Peyer's patch (tissue), 4 donors: Measurements from ENCODE around the gene RWDD3. TPM values are rescaled to one million over a fixed set of nuclear protein-coding genes. Genes with fewer than 3 reads are reported as not detected.

ENCODE experiments used
- DNase-seq, 3 donors: peaks; one replicate each; pipeline ENCODE4 v3.0.0-alpha.2; 2017 to 2019
- H3K27ac ChIP-seq, 4 donors: fragments of 200-600 bp; sonication (generic); one replicate each; pipeline ENCODE4 v1.5.1; 2016 to 2019
- H3K27me3 ChIP-seq, 2 donors: fragments of 200-600 bp; sonication (generic); one replicate each; pipeline ENCODE4 v1.5.1; 2019
- H3K36me3 ChIP-seq, 3 donors: fragments of 200-600 bp; sonication (generic); one replicate each; pipeline ENCODE4 v1.5.1; 2016 to 2019
- H3K4me1 ChIP-seq, 4 donors: fragments of 200-600 bp; sonication (generic); one replicate each; pipeline ENCODE4 v1.5.1; 2016 to 2019
- H3K4me3 ChIP-seq, 4 donors: fragments of 200-600 bp; sonication (generic); 1 replicate in 3 of 4; 2 replicates in 1 of 4; pipeline ENCODE4 v1.5.1; 2016 to 2019; ENCODE audit warnings: mild to moderate bottlenecking in 1 of 4
- H3K9me3 ChIP-seq, 4 donors: fragments of 200-600 bp; sonication (generic); one replicate each; pipeline ENCODE4 v1.5.1; 2016 to 2019; ENCODE audit warnings: mild to moderate bottlenecking in 1 of 4
- POLR2A ChIP-seq, 2 donors: fragments of 450-650 bp; IDR thresholded peaks; one replicate each; pipeline ENCODE4 v1.5.1; 2017; ENCODE audit warnings: antibody characterized with exemption in 2 of 2, mild to moderate bottlenecking in 2 of 2, moderate library complexity in 2 of 2
- total RNA-seq, 4 donors: library from RNA; depleted of rRNA; stranded (reverse); fragments of >200 nt; gene quantifications; one replicate each; pipeline ENCODE4 v1.1.0, GENCODE V29; 2016
- TF ChIP-seq, protein P1 (sequence below), 6 experiments: fragments of 450-650 bp in 4 of 6; fragments of 200-600 bp in 2 of 6; sonication (generic) in 1 of 6; IDR thresholded peaks; one replicate each; pipeline ENCODE4 v1.5.1; 2017 to 2019; ENCODE audit warnings: antibody characterized with exemption in 6 of 6, mild to moderate bottlenecking in 3 of 6, moderate library complexity in 1 of 6

The RWDD3 gene
- total RNA-seq, 4 donors from 2014 or later = 6.7 to 25.6 (median 12.0) TPM

- peaks cover 0 to 5% (median 0%) of the 10 kb centered on the region in 4 donors for H3K4me1 ChIP-seq
- no peak for DNase-seq
Observed at GRCh38 chr1:95236784-95237575, 3.0 kb downstream of the RWDD3 start.

GRCh38 chr1:95237981-95238703 is 4.1 kb downstream of the RWDD3 start:
- no peak for DNase-seq
- H3K4me1 ChIP-seq = peaks cover 0 to 2% (median 0%) of the 10 kb centered on the region in 4 donors
- no peak for TF ChIP-seq POLR2A (IDR thresholded peaks at IDR 0.05)
- TF ChIP-seq, protein P1, sequence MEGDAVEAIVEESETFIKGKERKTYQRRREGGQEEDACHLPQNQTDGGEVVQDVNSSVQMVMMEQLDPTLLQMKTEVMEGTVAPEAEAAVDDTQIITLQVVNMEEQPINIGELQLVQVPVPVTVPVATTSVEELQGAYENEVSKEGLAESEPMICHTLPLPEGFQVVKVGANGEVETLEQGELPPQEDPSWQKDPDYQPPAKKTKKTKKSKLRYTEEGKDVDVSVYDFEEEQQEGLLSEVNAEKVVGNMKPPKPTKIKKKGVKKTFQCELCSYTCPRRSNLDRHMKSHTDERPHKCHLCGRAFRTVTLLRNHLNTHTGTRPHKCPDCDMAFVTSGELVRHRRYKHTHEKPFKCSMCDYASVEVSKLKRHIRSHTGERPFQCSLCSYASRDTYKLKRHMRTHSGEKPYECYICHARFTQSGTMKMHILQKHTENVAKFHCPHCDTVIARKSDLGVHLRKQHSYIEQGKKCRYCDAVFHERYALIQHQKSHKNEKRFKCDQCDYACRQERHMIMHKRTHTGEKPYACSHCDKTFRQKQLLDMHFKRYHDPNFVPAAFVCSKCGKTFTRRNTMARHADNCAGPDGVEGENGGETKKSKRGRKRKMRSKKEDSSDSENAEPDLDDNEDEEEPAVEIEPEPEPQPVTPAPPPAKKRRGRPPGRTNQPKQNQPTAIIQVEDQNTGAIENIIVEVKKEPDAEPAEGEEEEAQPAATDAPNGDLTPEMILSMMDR (IDR thresholded peaks at IDR 0.05) = no peak

More at GRCh38 chr1:95236784-95237575, 3.0 kb downstream of the RWDD3 start:
- peaks cover 0 to 21% (median 0%) of the 10 kb centered on the region in 3 donors for H3K36me3 ChIP-seq
- peaks cover 0 to 1% (median 0%) of the 10 kb centered on the region in 4 donors for H3K9me3 ChIP-seq
- TF ChIP-seq, protein P1 (IDR thresholded peaks at IDR 0.05) = no peak
- no peak for TF ChIP-seq POLR2A (IDR thresholded peaks at IDR 0.05)
- H3K27ac ChIP-seq = no peak overlapping the region
- H3K4me3 ChIP-seq = no peak overlapping the region
- H3K27me3 ChIP-seq = no peaks in the 10 kb centered on the region

DNA sequence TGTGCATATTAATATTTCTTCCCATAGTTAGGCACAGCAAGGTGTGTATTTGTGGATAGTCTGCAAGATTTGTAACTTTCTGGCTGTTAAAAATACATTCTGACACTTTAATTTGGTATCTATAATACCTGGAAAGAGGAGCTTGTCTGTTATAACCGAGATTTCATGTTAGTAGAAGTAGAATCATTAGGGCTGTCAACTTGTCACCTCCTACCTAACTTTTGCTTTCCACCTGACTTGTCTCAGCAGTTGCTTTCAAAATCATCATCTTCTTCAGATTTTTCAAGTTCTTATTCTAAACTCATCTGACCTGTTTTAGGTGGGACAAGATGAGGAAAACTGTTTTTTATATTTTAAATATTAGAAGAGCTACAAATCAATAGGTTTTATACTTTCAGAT is 11.0 kb downstream of the RWDD3 start:
- Histone ChIP-seq H3K4me1 (no peaks in the 10 kb centered on the region), H3K36me3 (peaks cover 0 to 25% (median 0%) of the 10 kb centered on the region in 3 donors), H3K9me3 (peaks cover 0 to 4% (median 0%) of the 10 kb centered on the region in 4 donors), H3K4me3 (no peak overlapping the region), H3K27ac (no peak overlapping the region), H3K27me3 (no peaks in the 10 kb centered on the region)
- TF ChIP-seq, protein P1 (IDR thresholded peaks at IDR 0.05) = no peak
- TF ChIP-seq POLR2A (IDR thresholded peaks at IDR 0.05) = no peak
- no peak for DNase-seq

More at GRCh38 chr1:95237981-95238703, 4.1 kb downstream of the RWDD3 start:
- no peak overlapping the region for H3K27ac ChIP-seq
- peaks cover 0 to 4% (median 0%) of the 10 kb centered on the region in 4 donors for H3K9me3 ChIP-seq
- no peak overlapping the region for H3K4me3 ChIP-seq
- H3K27me3 ChIP-seq = no peaks in the 10 kb centered on the region
- peaks cover 0 to 24% (median 0%) of the 10 kb centered on the region in 3 donors for H3K36me3 ChIP-seq

DNA sequence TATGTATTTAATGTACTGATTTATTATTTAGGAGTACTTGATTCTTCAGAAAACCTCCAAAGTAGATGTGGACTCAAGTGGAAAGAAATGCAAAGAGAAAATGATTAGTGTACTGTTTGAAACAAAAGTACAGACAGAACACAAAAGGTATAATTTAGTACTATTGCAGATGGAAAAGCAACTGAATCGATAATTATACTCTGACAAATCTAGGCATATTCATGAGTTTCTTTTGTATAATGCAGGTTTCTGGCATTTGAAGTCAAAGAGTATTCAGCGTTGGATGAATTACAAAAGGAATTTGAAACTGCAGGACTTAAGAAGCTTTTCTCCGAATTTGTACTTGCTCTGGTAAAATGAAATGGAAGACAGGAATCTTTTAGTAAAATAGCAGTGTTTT is 12.5 kb downstream of the RWDD3 start:
- H3K27me3 ChIP-seq = no peaks in the 10 kb centered on the region
- TF ChIP-seq, protein P1 (IDR thresholded peaks at IDR 0.05) = no peak
- no peak for TF ChIP-seq POLR2A (IDR thresholded peaks at IDR 0.05)
- H3K27ac ChIP-seq = no peak overlapping the region
- no peaks in the 10 kb centered on the region for H3K4me1 ChIP-seq
- DNase-seq = no peak
- H3K9me3 ChIP-seq = peaks cover 0 to 4% (median 0%) of the 10 kb centered on the region in 4 donors
- peaks cover 0 to 12% (median 0%) of the 10 kb centered on the region in 3 donors for H3K36me3 ChIP-seq
- H3K4me3 ChIP-seq = no peak overlapping the region

GRCh38 chr1:95247607-95248006 is 13.6 kb downstream of the RWDD3 start:
- peaks cover 0 to 5% (median 0%) of the 10 kb centered on the region in 3 donors for H3K36me3 ChIP-seq
- no peaks in the 10 kb centered on the region for H3K9me3 ChIP-seq
- H3K4me3 ChIP-seq = no peak overlapping the region

More at GRCh38 chr1:95247607-95248006, 13.6 kb downstream of the RWDD3 start:
- TF ChIP-seq, protein P1 (IDR thresholded peaks at IDR 0.05) = no peak
- TF ChIP-seq POLR2A (IDR thresholded peaks at IDR 0.05) = no peak
- Histone ChIP-seq H3K27ac (no peak overlapping the region), H3K4me1 (no peaks in the 10 kb centered on the region), H3K27me3 (no peaks in the 10 kb centered on the region)
- no peak for DNase-seq
